Esophagus squamous epithelium (tissue), 5 donors: ENCODE results near the gene MMP14. TPM values are rescaled to one million over a fixed set of nuclear protein-coding genes. Genes with fewer than 3 reads are reported as not detected.

ENCODE experiments used
- DNase-seq: peaks from one replicate; lab custom pipeline; 2025; lab: John Stamatoyannopoulos, UW
- H3K27ac ChIP-seq, 4 donors: fragments of 200-600 bp; sonication (generic); one replicate each; pipeline ENCODE4 v1.5.1; 2016 to 2019; ENCODE audit warnings: mild to moderate bottlenecking in 1 of 4
- H3K27me3 ChIP-seq, 4 donors: fragments of 200-600 bp; sonication (generic); 1 replicate in 3 of 4; 2 replicates in 1 of 4; pipeline versions ENCODE4 v1.5.1 to v1.6.0; 2017 to 2021; ENCODE audit warnings: antibody characterized with exemption in 1 of 4
- H3K36me3 ChIP-seq, 3 donors: fragments of 200-600 bp; sonication (generic); one replicate each; pipeline ENCODE4 v1.5.1; 2016 to 2019
- H3K4me1 ChIP-seq, 3 donors: fragments of 200-600 bp; sonication (generic); one replicate each; pipeline ENCODE4 v1.5.1; 2017 to 2019
- H3K4me3 ChIP-seq, 4 donors: fragments of 200-600 bp; sonication (generic); 1 replicate in 3 of 4; 2 replicates in 1 of 4; pipeline ENCODE4 v1.5.1; 2016 to 2019; ENCODE audit warnings: mild to moderate bottlenecking in 2 of 4, moderate library complexity in 1 of 4
- H3K9me3 ChIP-seq, 3 donors: fragments of 200-600 bp; sonication (generic); one replicate each; pipeline ENCODE4 v1.5.1; 2016 to 2019
- CTCF ChIP-seq, 6 experiments: fragments of 450-650 bp in 4 of 6; fragments of 200-600 bp in 2 of 6; sonication (generic) in 2 of 6; IDR thresholded peaks; one replicate each; pipeline ENCODE4 v1.5.1; 2016 to 2019; ENCODE audit warnings: antibody characterized with exemption in 6 of 6, mild to moderate bottlenecking in 4 of 6, moderate library complexity in 4 of 6
- POLR2A ChIP-seq, 4 donors: fragments of 450-650 bp; IDR thresholded peaks; one replicate each; pipeline ENCODE4 v1.6.1; 2017; ENCODE audit warnings: antibody characterized with exemption in 4 of 4, mild to moderate bottlenecking in 4 of 4, moderate library complexity in 3 of 4
- WGBS, 2 donors: methylation state at CpG; one replicate each; pipeline ENCODE4 v1.1.5; 2018; 5-methylcytosine and 5-hydroxymethylcytosine counted together
- intact Hi-C: fragments of 100-400 bp; cut with DNase I; formaldehyde crosslinking; loops from one replicate; pipeline ENCODE4 v1.15.0; 2022
- total RNA-seq, 4 donors: library from RNA; depleted of rRNA; stranded (reverse); fragments of >200 nt; gene quantifications; one replicate each; pipeline ENCODE4 v1.1.0, GENCODE V29; 2016
- donor health status: DM: yes; HTN: yes; CAD: no.

Gene MMP14
- total RNA-seq, 4 donors from 2014 or later: 67.9 to 127 (median 102) TPM

- DNase-seq: no peak
- WGBS, 2 donors: 3 to 5% methylated on average over 23 of the region's 57 CpGs
- intact Hi-C loops: loop anchor here (10.0 kb wide), 1 partner anchor 242 kb away; the partner anchor contains the start of gene ABHD4
These were observed 847 bp downstream of the MMP14 start for GRCh38 chr14:22837114-22837749.

GRCh38 chr14:22837750-22838538, 1.6 kb downstream of the MMP14 start:
- Histone ChIP-seq H3K27me3 (no peaks in the 10 kb centered on the region), H3K4me1 (peaks cover 18 to 62% (median 33%) of the 10 kb centered on the region in 3 donors), H3K4me3 (peak overlapping the region; percentile 83 to 92 (median 88)), H3K27ac (peak overlapping the region; percentile 96 to 99 (median 99)), H3K9me3 (no peaks in the 10 kb centered on the region), H3K36me3 (peaks cover 6 to 52% (median 18%) of the 10 kb centered on the region in 3 donors)
- WGBS, 2 donors: 0 to 30% methylated on average over 5 to 12 of the region's 25 CpGs
- TF ChIP-seq POLR2A (IDR thresholded peaks at IDR 0.05) (peak in 1 of 4 donors; percentile 44), CTCF (IDR thresholded peaks at IDR 0.05) (no peak)
- no peak for DNase-seq
- intact Hi-C loops: loop anchor here (10.0 kb wide), 1 partner anchor 243 kb away; the partner anchor contains the start of gene ABHD4

More at GRCh38 chr14:22837114-22837749, 847 bp downstream of the MMP14 start:
- peak overlapping the region; percentile 96 to 99 (median 99) for H3K27ac ChIP-seq
- TF ChIP-seq POLR2A (IDR thresholded peaks at IDR 0.05): peak in 1 of 4 donors; percentile 9
- no peak for TF ChIP-seq CTCF (IDR thresholded peaks at IDR 0.05)
- peaks cover 6 to 52% (median 13%) of the 10 kb centered on the region in 3 donors for H3K36me3 ChIP-seq
- no peaks in the 10 kb centered on the region for H3K9me3 ChIP-seq
- peak overlapping the region; percentile 83 to 92 (median 88) for H3K4me3 ChIP-seq
- H3K27me3 ChIP-seq: no peaks in the 10 kb centered on the region
- H3K4me1 ChIP-seq: peaks cover 18 to 55% (median 33%) of the 10 kb centered on the region in 3 donors

- peaks cover 18 to 69% (median 33%) of the 10 kb centered on the region in 3 donors for H3K4me1 ChIP-seq
- H3K27ac ChIP-seq: peak overlapping the region; percentile 96 to 99 (median 99)
- WGBS, 2 donors: 8 to 23% methylated on average over 2 to 4 of the region's 6 CpGs
- DNase-seq: no peak
- H3K27me3 ChIP-seq: no peaks in the 10 kb centered on the region
- H3K4me3 ChIP-seq: peak overlapping the region; percentile 83 to 92 (median 88)
- H3K36me3 ChIP-seq: peaks cover 13 to 52% (median 24%) of the 10 kb centered on the region in 3 donors
- TF ChIP-seq CTCF (IDR thresholded peaks at IDR 0.05): no peak
- TF ChIP-seq POLR2A (IDR thresholded peaks at IDR 0.05): no peak
- H3K9me3 ChIP-seq: no peaks in the 10 kb centered on the region
- intact Hi-C loops: loop anchor here (10.0 kb wide), 1 partner anchor 244 kb away; the partner anchor contains the start of gene ABHD4
These were observed 2.3 kb downstream of the MMP14 start for GRCh38 chr14:22838631-22839041.

GRCh38 chr14:22839159-22839779, 2.9 kb downstream of the MMP14 start:
- peaks cover 18 to 72% (median 33%) of the 10 kb centered on the region in 3 donors for H3K4me1 ChIP-seq
- 21 to 29% methylated on average over 3 to 4 of the region's 6 CpGs for WGBS, 2 donors
- H3K4me3 ChIP-seq: peak overlapping the region; percentile 83 to 92 (median 88)
- peak in 1 of 4 donors; percentile 24 for TF ChIP-seq POLR2A (IDR thresholded peaks at IDR 0.05)
- no peak for TF ChIP-seq CTCF (IDR thresholded peaks at IDR 0.05)
- peaks cover 19 to 52% (median 31%) of the 10 kb centered on the region in 3 donors for H3K36me3 ChIP-seq
- H3K27ac ChIP-seq: peak overlapping the region; percentile 96 to 99 (median 99)
- intact Hi-C loops: loop anchor here (10.0 kb wide), 1 partner anchor 244 kb away; the partner anchor contains the start of gene ABHD4
- no peak for DNase-seq
- H3K27me3 ChIP-seq: no peaks in the 10 kb centered on the region
- no peaks in the 10 kb centered on the region for H3K9me3 ChIP-seq
